Measurements from ENCODE around the gene GRAMD2B. TPM values are rescaled to one million over a fixed set of nuclear protein-coding genes. Genes with fewer than 3 reads are reported as not detected.

GRAMD2B gene
- total and polyA plus RNA-seq, 2 of the 8 experiments (the other 6 are each of a cell fraction or from before 2014, with no cell fraction given) = 6.4 to 9.4 TPM

- ChIA-PET POLR2A (ENCODE audit: partially characterized antibody) (interaction anchor here (1.4 kb wide), 1 partner anchor 41 kb away, joined by 6 read pairs; the partner anchor contains the start of gene GRAMD2B), CTCF (ENCODE audit: partially characterized antibody) (interaction anchor here (0.6 to 2.9 kb wide), 5 partner anchors 14 to 125 kb away, joined by 3 to 13 read pairs (median 4); no protein-coding TSS in a partner anchor)
- Histone ChIP-seq H3K56ac (replicated peaks; ENCODE audit: insufficient read length, low read depth, low read length) (no peak overlapping the region), H4K91ac (replicated peaks; ENCODE audit: insufficient read length, low read length) (no peak overlapping the region), H3K4me1 (replicated peaks in 1 of 4; ENCODE audit: control insufficient read depth in 3 of 4, insufficient read depth in 4 of 4, low read length in 3 of 4) (peaks cover 0 to 3% (median 0%) of the 10 kb centered on the region in 4 experiments; a peak in 1 of 7 replicates), H3K23ac (ENCODE audit: insufficient read length) (no peak overlapping the region), H2BK12ac (ENCODE audit: low read depth, low read length) (no peak overlapping the region), H3K36me3 (ENCODE audit: control insufficient read depth in 2 of 4, insufficient read depth in 4 of 4, low read length in 3 of 4) (peaks cover 0 to 7% (median 3%) of the 10 kb centered on the region in 4 experiments; a peak in 3 of 8 replicates), H3K27ac (ENCODE audit: low read depth, low read length) (no peak overlapping the region), H3K9ac (replicated peaks in 1 of 4; ENCODE audit: extremely low read depth in 1 of 4, low read depth in 3 of 4, low read length in 3 of 4) (no peak overlapping the region), H3K4ac (replicated peaks; ENCODE audit: insufficient read length, low read depth, low read length) (no peak overlapping the region), H3K14ac (ENCODE audit: insufficient read length) (no peak overlapping the region), H3K23me2 (ENCODE audit: low read depth, low read length) (no peaks in the 10 kb centered on the region), H3K9me3 (ENCODE audit: insufficient read depth in 2 of 2, low read depth in 1 of 2, low read length in 1 of 2) (no peaks in the 10 kb centered on the region), H2BK20ac (ENCODE audit: low read length) (no peak overlapping the region), H2BK15ac (ENCODE audit: low read length) (no peak overlapping the region), H2AK5ac (ENCODE audit: low read depth, low read length) (no peak overlapping the region), H3K79me1 (ENCODE audit: low read depth, low read length) (no peaks in the 10 kb centered on the region), H2BK5ac (ENCODE audit: low read depth, low read length) (no peak overlapping the region), H3K4me2 (ENCODE audit: insufficient read depth in 1 of 2, low read depth in 2 of 2, low read length in 2 of 2) (no peak overlapping the region), H4K8ac (ENCODE audit: extremely low read depth, insufficient read depth, low read length) (no peak overlapping the region), H3K27me3 (replicated peaks in 1 of 4; ENCODE audit: control insufficient read depth in 3 of 4, extremely low read depth in 1 of 4, insufficient read depth in 3 of 4, low read length in 3 of 4) (no peaks in the 10 kb centered on the region; a peak in 2 of 7 replicates), H2AFZ (ENCODE audit: low read length) (no peak overlapping the region), H4K5ac (ENCODE audit: insufficient read length, low read depth, low read length) (no peak overlapping the region), H2BK120ac (replicated peaks; ENCODE audit: low read depth, low read length) (no peak overlapping the region), H3K79me2 (ENCODE audit: control insufficient read depth in 1 of 2, insufficient read depth in 2 of 2, low read length in 2 of 2) (no peaks in the 10 kb centered on the region), H4K20me1 (replicated peaks in 1 of 2; ENCODE audit: control insufficient read depth in 1 of 2, insufficient read depth in 2 of 2, low read length in 2 of 2) (peaks cover 0 to 4% of the 10 kb centered on the region in 2 experiments), H3K4me3 (ENCODE audit: extremely low read depth in 1 of 4, insufficient read depth in 2 of 4, low read depth in 3 of 4, low read length in 4 of 4) (no peak overlapping the region), H3K18ac (ENCODE audit: extremely low read depth, low read length) (no peak overlapping the region)
- no peak for TF ChIP-seq TAF7 (optimal IDR thresholded peaks at IDR 0.05; ENCODE audit: borderline replicate concordance, low read depth, low read length)
- TF ChIP-seq, protein P1, sequence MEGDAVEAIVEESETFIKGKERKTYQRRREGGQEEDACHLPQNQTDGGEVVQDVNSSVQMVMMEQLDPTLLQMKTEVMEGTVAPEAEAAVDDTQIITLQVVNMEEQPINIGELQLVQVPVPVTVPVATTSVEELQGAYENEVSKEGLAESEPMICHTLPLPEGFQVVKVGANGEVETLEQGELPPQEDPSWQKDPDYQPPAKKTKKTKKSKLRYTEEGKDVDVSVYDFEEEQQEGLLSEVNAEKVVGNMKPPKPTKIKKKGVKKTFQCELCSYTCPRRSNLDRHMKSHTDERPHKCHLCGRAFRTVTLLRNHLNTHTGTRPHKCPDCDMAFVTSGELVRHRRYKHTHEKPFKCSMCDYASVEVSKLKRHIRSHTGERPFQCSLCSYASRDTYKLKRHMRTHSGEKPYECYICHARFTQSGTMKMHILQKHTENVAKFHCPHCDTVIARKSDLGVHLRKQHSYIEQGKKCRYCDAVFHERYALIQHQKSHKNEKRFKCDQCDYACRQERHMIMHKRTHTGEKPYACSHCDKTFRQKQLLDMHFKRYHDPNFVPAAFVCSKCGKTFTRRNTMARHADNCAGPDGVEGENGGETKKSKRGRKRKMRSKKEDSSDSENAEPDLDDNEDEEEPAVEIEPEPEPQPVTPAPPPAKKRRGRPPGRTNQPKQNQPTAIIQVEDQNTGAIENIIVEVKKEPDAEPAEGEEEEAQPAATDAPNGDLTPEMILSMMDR (IDR thresholded peaks at IDR 0.05; ENCODE audit: control extremely low read depth in 1 of 3, insufficient read depth in 1 of 3, low read depth in 1 of 3, low read length in 3 of 3) = no peak
- no peak for TF ChIP-seq KDM1A (IDR thresholded peaks at IDR 0.05; ENCODE audit: borderline replicate concordance, low read length)
- TF ChIP-seq ZNF274 (IDR thresholded peaks at IDR 0.05; ENCODE audit: borderline replicate concordance, extremely low read depth, low read length) = no peak
- no peak for TF ChIP-seq RFX5 (IDR thresholded peaks at IDR 0.05; ENCODE audit: borderline replicate concordance, low read depth, low read length)
- TF ChIP-seq BRCA1 (IDR thresholded peaks at IDR 0.05; ENCODE audit: low read depth, low read length) = no peak
- no peak for TF ChIP-seq JUN (IDR thresholded peaks at IDR 0.05; ENCODE audit: low read depth, low read length)
- no peak for DNase-seq (ENCODE audit: low read depth in 1 of 2, low spot score in 2 of 2)
- no peak for FAIRE-seq
- 75% methylated on average over 2 of the region's 2 CpGs; no CpG with 5 or more reads in 1 of the 2 experiments for WGBS, 2 experiments (ENCODE audit: extremely low coverage in 1 of 2, insufficient coverage in 1 of 2, insufficient read length in 1 of 2, insufficient replicate concordance in 2 of 2, low coverage in 1 of 2, low lambda C conversion rate in 2 of 2, missing lambda C conversion rate in 1 of 2)
These were observed 40.8 kb downstream of the GRAMD2B start for GRCh38 chr5:126464016-126464415.

Measured in H1 (cell line).